LNCaP clone FGC (cell line): Measurements from ENCODE around the gene MBOAT2.

Experiments
- DNase-seq: peaks from one replicate; pipeline ENCODE4 v3.0.0-alpha.2; 2011; ENCODE audit warnings: low read depth
- H3K4me3 ChIP-seq: 2 replicates; pipeline ENCODE4 v1.5.1; 2011; ENCODE audit warnings: mild to moderate bottlenecking, low read depth, low read length, control low read depth
- CTCF ChIP-seq: IDR thresholded peaks from 2 replicates; pipeline ENCODE4 v1.5.1; 2012; ENCODE audit warnings: mild to moderate bottlenecking; ENCODE audit not compliant: control insufficient read depth, insufficient read depth; ENCODE audit errors: extremely low read depth

The MBOAT2 gene

GRCh38 chr2:8850845-8851487, 152.5 kb downstream of the MBOAT2 start:
- no peak for TF ChIP-seq CTCF
- no peak overlapping the region for H3K4me3 ChIP-seq
- DNase-seq: no peak

- TF ChIP-seq CTCF: no peak
- no peak overlapping the region for H3K4me3 ChIP-seq
- DNase-seq: no peak
Observed at GRCh38 chr2:8849327-8849726, 154.2 kb downstream of the MBOAT2 start.

GRCh38 chr2:8848328-8849100, 155.0 kb downstream of the MBOAT2 start:
- no peak for TF ChIP-seq CTCF
- no peak for DNase-seq
- H3K4me3 ChIP-seq: no peak overlapping the region

- DNase-seq: no peak
- TF ChIP-seq CTCF: no peak
- no peak overlapping the region for H3K4me3 ChIP-seq
Observed at GRCh38 chr2:8847400-8847799, 156.1 kb downstream of the MBOAT2 start.

GRCh38 chr2:8841932-8842331, 161.6 kb downstream of the MBOAT2 start:
- DNase-seq: no peak
- TF ChIP-seq CTCF: no peak
- H3K4me3 ChIP-seq: no peak overlapping the region

- DNase-seq: no peak
- no peak overlapping the region for H3K4me3 ChIP-seq
- TF ChIP-seq CTCF: no peak
Observed at GRCh38 chr2:8840475-8841091, 162.9 kb downstream of the MBOAT2 start.
